Spleen (tissue), 11 donors: ENCODE results near the gene CERKL. TPM values are rescaled to one million over a fixed set of nuclear protein-coding genes. Genes with fewer than 3 reads are reported as not detected.

ENCODE experiments used
- DNase-seq: peaks from one replicate; pipeline ENCODE4 v3.0.0-alpha.2; 2020
- H3K27ac ChIP-seq, 8 donors: fragments of 200-600 bp; sonication (generic) in 7 of 8; 1 replicate in 4 of 8; 2 replicates in 4 of 8; pipeline versions ENCODE4 v1.5.0 to v1.8.0; 2016 to 2021; ENCODE audit warnings: inconsistent platforms in 4 of 8, mild to moderate bottlenecking in 4 of 8, moderate library complexity in 1 of 8
- H3K27me3 ChIP-seq, 7 donors: fragments of 200-600 bp; sonication (generic) in 6 of 7; replicated peaks in 1 of 7; 1 replicate in 4 of 7; 2 replicates in 3 of 7; pipeline versions ENCODE4 v1.5.0 to v1.8.0; 2016 to 2021; ENCODE audit warnings: inconsistent platforms in 3 of 7, mild to moderate bottlenecking in 1 of 7
- H3K36me3 ChIP-seq, 6 donors: fragments of 200-600 bp; sonication (generic) in 5 of 6; 1 replicate in 4 of 6; 2 replicates in 2 of 6; pipeline versions ENCODE4 v1.5.0 to v1.8.0; 2016 to 2021; ENCODE audit warnings: inconsistent platforms in 2 of 6
- H3K4me1 ChIP-seq, 6 donors: fragments of 200-600 bp; sonication (generic) in 5 of 6; 1 replicate in 3 of 6; 2 replicates in 3 of 6; pipeline versions ENCODE4 v1.5.0 to v1.8.0; 2016 to 2021; ENCODE audit warnings: inconsistent platforms in 3 of 6
- H3K4me3 ChIP-seq, 8 donors: fragments of 200-600 bp; sonication (generic) in 7 of 8; 1 replicate in 4 of 8; 2 replicates in 4 of 8; pipeline versions ENCODE4 v1.5.0 to v1.8.0; 2016 to 2021; ENCODE audit warnings: inconsistent platforms in 4 of 8, mild to moderate bottlenecking in 4 of 8, moderate library complexity in 2 of 8
- H3K9me3 ChIP-seq, 8 donors: fragments of 200-600 bp; sonication (generic) in 7 of 8; 1 replicate in 4 of 8; 2 replicates in 4 of 8; pipeline versions ENCODE4 v1.5.0 to v1.8.0; 2016 to 2021; ENCODE audit warnings: inconsistent platforms in 4 of 8
- POLR2A ChIP-seq, 3 donors: fragments of 450-650 bp; IDR thresholded peaks; one replicate each; pipeline ENCODE4 v1.5.1; 2017; ENCODE audit warnings: antibody characterized with exemption in 3 of 3, mild to moderate bottlenecking in 1 of 3
- POLR2AphosphoS5 ChIP-seq, 3 donors: sonication (generic); formaldehyde crosslinking; IDR thresholded peaks; one replicate each; pipeline ENCODE4 v1.5.1; 2017; ENCODE audit warnings: antibody characterized with exemption in 3 of 3
- WGBS, 5 donors: extraction: QIAGEN DNeasy Blood & Tissue Kit in 3 of 5; methylation state at CpG; one replicate each; pipeline versions ENCODE4 v1.1.5 to v1.1.7; 2013 to 2018; 5-methylcytosine and 5-hydroxymethylcytosine counted together
- intact Hi-C: fragments of 100-400 bp; cut with DNase I; formaldehyde crosslinking; loops from one replicate; pipeline ENCODE4 v1.15.0; 2023; ENCODE audit warnings: low total_unique reads
- polyA plus RNA-seq, 3 donors: library from polyadenylated mRNA; stranded (reverse); fragments of 200-250 nt; gene quantifications; one replicate each; pipeline ENCODE4 v1.2.1, GENCODE V29; 2013
- total RNA-seq, 7 donors: library from RNA; depleted of rRNA in 3 of 7; stranded (reverse); fragments of >200 nt in 3 of 7; fragmentation: NEBNext Ultra II Directional in 4 of 7; extraction: Animal tissue kit (Norgen Biotek cat#: 25700) in 4 of 7; gene quantifications; one replicate each; pipeline versions ENCODE4 v1.1.0 to v1.2.1, GENCODE V29; 2016 to 2021
- TF ChIP-seq, protein P1 (sequence below), 11 experiments: fragments of 200-600 bp in 7 of 11; fragments of 450-650 bp in 4 of 11; sonication (generic) in 4 of 11; IDR thresholded peaks in 8 of 11; conservative IDR thresholded peaks in 3 of 11; 1 replicate in 7 of 11; 2 replicates in 4 of 11; pipeline versions ENCODE4 v1.4.0 to v1.8.0; 2016 to 2021; ENCODE audit warnings: antibody characterized with exemption in 11 of 11, inconsistent platforms in 4 of 11, mild to moderate bottlenecking in 1 of 11
- donor health status: healthy with polysubstance abuse.
- donor health status: DM: no; HTN: no; CAD: no; lungs with moderate emphysema.
- donor health status: DM: no; HTN: no; CAD: no.
- donor health status: Bipolar disorder and iron deficiency.
- donor health status: healthy.
- donor health status: DM: no; HTN: no; CAD: no.
- donor health status: DM: yes; HTN: yes; CAD: no.

CERKL gene
- total and polyA plus RNA-seq, 10 donors: 0.27 to 2.3 (median 0.85) TPM

DNA sequence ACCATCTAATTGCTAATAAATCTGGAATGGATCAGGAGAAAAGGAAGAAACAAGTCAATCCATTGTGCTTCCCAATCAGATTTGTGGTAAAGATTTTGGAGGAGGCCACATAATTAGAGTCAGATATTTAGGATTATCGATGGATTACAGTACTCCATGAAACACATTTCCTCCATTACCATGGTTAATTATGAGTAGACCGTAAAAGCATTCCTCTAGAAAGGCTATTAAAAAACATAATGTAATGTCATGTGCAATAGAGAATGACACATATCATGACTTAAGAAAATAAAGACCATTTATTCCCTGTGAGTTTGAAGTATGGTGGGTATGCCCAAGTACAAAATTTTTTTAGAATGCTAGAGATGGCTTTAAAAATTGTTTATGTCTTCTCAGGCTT is 103.7 kb downstream of the CERKL start:
- Histone ChIP-seq H3K9me3 (no peaks in the 10 kb centered on the region), H3K4me1 (no peaks in the 10 kb centered on the region), H3K27ac (no peak overlapping the region), H3K4me3 (no peak overlapping the region), H3K36me3 (no peaks in the 10 kb centered on the region), H3K27me3 (no peaks in the 10 kb centered on the region)
- no peak for DNase-seq
- WGBS, 5 donors: 89 to 97% (median 94%) methylated on average over 2 of the region's 2 CpGs
- TF ChIP-seq, protein P1, sequence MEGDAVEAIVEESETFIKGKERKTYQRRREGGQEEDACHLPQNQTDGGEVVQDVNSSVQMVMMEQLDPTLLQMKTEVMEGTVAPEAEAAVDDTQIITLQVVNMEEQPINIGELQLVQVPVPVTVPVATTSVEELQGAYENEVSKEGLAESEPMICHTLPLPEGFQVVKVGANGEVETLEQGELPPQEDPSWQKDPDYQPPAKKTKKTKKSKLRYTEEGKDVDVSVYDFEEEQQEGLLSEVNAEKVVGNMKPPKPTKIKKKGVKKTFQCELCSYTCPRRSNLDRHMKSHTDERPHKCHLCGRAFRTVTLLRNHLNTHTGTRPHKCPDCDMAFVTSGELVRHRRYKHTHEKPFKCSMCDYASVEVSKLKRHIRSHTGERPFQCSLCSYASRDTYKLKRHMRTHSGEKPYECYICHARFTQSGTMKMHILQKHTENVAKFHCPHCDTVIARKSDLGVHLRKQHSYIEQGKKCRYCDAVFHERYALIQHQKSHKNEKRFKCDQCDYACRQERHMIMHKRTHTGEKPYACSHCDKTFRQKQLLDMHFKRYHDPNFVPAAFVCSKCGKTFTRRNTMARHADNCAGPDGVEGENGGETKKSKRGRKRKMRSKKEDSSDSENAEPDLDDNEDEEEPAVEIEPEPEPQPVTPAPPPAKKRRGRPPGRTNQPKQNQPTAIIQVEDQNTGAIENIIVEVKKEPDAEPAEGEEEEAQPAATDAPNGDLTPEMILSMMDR (IDR thresholded peaks at IDR 0.05 in 8 of 11, conservative IDR thresholded peaks at IDR 0.05 in 3 of 11): no peak
- TF ChIP-seq POLR2A (IDR thresholded peaks at IDR 0.05) (no peak), POLR2AphosphoS5 (IDR thresholded peaks at IDR 0.05) (no peak)
- intact Hi-C loops: no loop called here

DNA sequence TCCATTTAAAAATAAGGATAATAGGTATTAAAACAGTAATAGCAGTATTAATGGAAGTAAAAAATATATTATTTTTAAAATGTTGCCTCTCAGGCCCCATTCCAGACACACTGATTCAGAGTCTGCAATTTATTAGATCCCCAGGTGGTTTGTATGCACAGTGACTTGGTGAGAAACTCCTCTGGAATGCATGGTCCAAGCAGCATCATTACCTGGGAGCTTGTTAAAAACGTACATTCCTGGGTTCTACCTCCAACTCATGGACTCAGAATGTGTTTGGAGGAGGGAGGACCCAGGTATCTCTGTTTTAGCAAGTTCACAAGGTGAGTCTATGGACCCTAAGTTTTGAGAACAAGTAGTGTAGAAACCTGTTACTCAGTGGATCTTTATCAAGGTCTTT is 104.1 kb downstream of the CERKL start:
- Histone ChIP-seq H3K27me3 (no peaks in the 10 kb centered on the region), H3K36me3 (no peaks in the 10 kb centered on the region), H3K9me3 (no peaks in the 10 kb centered on the region), H3K4me1 (no peaks in the 10 kb centered on the region), H3K4me3 (no peak overlapping the region), H3K27ac (no peak overlapping the region)
- no peak for TF ChIP-seq POLR2AphosphoS5 (IDR thresholded peaks at IDR 0.05)
- intact Hi-C loops: no loop called here
- 63 to 81% (median 69%) methylated on average over 1 of the region's 1 CpG for WGBS, 5 donors
- DNase-seq: no peak

DNA sequence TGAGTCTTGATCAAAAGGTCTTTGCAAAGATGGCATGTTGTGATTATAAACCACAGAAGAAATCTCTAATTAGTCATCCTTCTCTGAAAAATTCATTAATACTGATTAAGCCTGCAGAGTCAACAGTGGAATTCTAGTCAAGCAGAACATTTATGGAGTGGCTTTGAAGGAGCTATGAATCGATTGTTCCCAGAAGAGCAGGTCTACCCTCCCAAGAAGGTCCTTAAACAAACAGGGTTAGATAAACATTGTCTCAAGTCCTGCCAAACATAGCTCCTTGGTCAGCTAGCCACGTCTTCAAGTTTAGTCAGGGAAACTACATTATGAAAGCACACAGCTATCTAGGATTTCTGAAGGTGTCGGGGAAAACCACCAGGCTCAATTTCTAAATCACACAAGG is 110.8 kb downstream of the CERKL start:
- Histone ChIP-seq H3K9me3 (no peaks in the 10 kb centered on the region), H3K4me1 (no peaks in the 10 kb centered on the region), H3K36me3 (peaks cover 0 to 3% (median 0%) of the 10 kb centered on the region in 6 donors), H3K4me3 (no peak overlapping the region), H3K27ac (no peak overlapping the region), H3K27me3 (no peaks in the 10 kb centered on the region)
- intact Hi-C loops: no loop called here
- DNase-seq: no peak
- TF ChIP-seq, protein P1 (IDR thresholded peaks at IDR 0.05 in 8 of 11, conservative IDR thresholded peaks at IDR 0.05 in 3 of 11): no peak
- TF ChIP-seq POLR2A (IDR thresholded peaks at IDR 0.05) (no peak), POLR2AphosphoS5 (IDR thresholded peaks at IDR 0.05) (no peak)
- 79 to 88% (median 80%) methylated on average over 3 of the region's 3 CpGs for whole genome bisulfite sequencing, 5 donors

DNA sequence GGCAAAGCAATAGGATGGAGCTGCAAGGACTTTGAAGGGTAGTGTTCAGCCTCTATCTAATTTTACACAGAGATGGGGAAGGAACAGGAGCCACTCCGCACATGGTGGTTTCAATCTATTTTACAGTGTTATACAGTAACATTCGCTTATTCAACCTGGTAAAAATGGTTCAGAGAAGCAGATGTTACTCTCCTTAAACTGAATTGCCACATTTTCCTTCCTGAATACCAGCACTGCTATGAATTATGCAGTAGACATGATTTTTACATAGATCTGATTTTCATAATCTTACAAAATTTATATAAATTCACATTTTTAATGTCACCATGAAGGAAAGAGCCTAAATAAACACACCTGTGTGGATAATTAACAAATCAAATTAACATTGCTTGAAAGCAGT is 114.7 kb downstream of the CERKL start:
- TF ChIP-seq POLR2AphosphoS5 (IDR thresholded peaks at IDR 0.05): no peak
- TF ChIP-seq POLR2A (IDR thresholded peaks at IDR 0.05): no peak
- TF ChIP-seq, protein P1 (IDR thresholded peaks at IDR 0.05 in 8 of 11, conservative IDR thresholded peaks at IDR 0.05 in 3 of 11): no peak
- H3K4me3 ChIP-seq: no peak overlapping the region
- DNase-seq: no peak
- no peaks in the 10 kb centered on the region for H3K27me3 ChIP-seq
- no peaks in the 10 kb centered on the region for H3K4me1 ChIP-seq
- H3K9me3 ChIP-seq: no peaks in the 10 kb centered on the region
- WGBS, 5 donors: 66 to 96% (median 88%) methylated on average over 2 of the region's 2 CpGs
- intact Hi-C loops: no loop called here
- peaks cover 0 to 42% (median 24%) of the 10 kb centered on the region in 6 donors for H3K36me3 ChIP-seq
- no peak overlapping the region for H3K27ac ChIP-seq

DNA sequence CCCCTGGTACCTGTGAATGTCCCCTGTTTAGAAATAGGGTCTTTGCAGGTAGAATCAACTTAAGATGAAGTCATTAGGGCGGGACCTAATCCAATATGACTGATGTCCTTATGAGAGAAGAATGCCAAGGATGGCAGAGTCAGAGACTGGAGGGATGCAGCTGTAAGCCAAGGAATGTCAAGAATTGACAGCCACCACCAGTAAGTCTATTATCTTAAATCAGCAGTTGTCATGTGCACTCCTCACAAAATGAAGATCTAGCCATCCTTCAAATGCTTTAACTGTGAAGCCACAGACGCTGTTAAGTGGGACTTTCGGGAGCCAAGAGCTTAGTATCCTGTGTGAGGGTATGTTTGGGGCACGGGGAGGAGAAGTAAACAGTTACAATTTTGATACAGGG is 116.5 kb downstream of the CERKL start:
- Histone ChIP-seq H3K9me3 (no peaks in the 10 kb centered on the region), H3K4me3 (no peak overlapping the region), H3K27ac (no peak overlapping the region), H3K27me3 (no peaks in the 10 kb centered on the region), H3K36me3 (peaks cover 0 to 59% (median 40%) of the 10 kb centered on the region in 6 donors), H3K4me1 (no peaks in the 10 kb centered on the region)
- no peak for DNase-seq
- intact Hi-C loops: no loop called here
- 72 to 91% (median 82%) methylated on average over 4 of the region's 4 CpGs for WGBS, 5 donors
- peak in 1 of 3 donors; percentile 11 for TF ChIP-seq POLR2AphosphoS5 (IDR thresholded peaks at IDR 0.05)
- no peak for TF ChIP-seq POLR2A (IDR thresholded peaks at IDR 0.05)
